ENCODE measurements around the gene TIGD3. TPM values are rescaled to one million over a fixed set of nuclear protein-coding genes. Genes with fewer than 3 reads are reported as not detected.

TIGD3 gene
- total and polyA plus RNA-seq, 9 of the 15 experiments (the other 6 are each of a cell fraction or from before 2014, with no cell fraction given) = 0.06 to 1.3 (median 0.56) TPM

DNA sequence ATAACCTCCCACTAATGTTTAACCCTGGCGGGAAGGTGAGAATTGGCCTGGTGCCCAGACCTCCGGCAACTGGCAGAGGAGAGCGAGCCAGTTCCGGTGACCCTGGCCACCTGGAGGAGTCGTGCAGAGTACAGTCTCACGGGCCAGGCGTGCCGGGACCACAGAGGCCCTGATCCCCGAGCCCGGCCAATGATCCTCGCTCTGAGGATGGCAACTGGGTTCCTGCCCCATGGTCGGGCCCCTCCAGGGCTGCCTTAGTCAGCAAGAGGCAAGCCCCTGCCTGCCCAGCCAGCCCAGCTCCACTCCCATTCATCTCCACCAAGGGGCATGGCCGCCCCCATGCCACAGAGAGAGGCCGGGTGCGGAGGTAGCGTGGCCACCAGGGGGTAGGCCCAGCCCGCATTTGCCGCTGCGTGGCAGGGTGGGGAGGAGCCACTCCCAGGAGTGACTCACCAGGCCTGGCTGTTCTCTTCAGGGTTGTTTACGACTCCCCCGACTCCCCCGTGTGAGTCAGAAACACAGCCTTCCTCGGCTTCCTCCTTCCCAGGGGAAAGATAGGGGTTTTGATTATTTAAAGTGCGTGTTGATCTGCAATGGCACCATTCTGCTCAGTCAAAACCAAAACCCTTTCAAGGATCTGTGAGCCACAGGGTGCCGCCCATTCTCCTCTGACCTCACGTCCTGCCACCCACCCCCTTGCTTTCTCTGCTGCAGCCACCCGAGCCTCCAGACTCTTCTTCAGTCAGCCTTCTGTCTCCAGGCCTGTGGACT is 27.7 kb downstream of the TIGD3 start, which contains the start of gene SLC25A45 (continued):
- TF ChIP-seq CHD7 (IDR thresholded peaks at IDR 0.05; ENCODE audit: low read depth, low read length) (no peak), PRDM10 (IDR thresholded peaks at IDR 0.05; ENCODE audit: partially characterized antibody) (peak; percentile 43), ELK3 (CRISPR knock-in tag; IDR thresholded peaks at IDR 0.05) (no peak), RBM25 (IDR thresholded peaks at IDR 0.05; ENCODE audit: low read depth, low read length, severe bottlenecking) (no peak), PHB2 (IDR thresholded peaks at IDR 0.05; ENCODE audit: low read depth) (no peak), HCFC1 (IDR thresholded peaks at IDR 0.05; ENCODE audit: low read depth, low read length) (peak; percentile 53), BRD9 (IDR thresholded peaks at IDR 0.05; ENCODE audit: low read depth, partially characterized antibody) (peak; percentile 96), ZNF184 (CRISPR knock-in tag; IDR thresholded peaks at IDR 0.05) (no peak), ZNF212 (CRISPR knock-in tag; IDR thresholded peaks at IDR 0.05) (peak; percentile 71; the same call in 1 of the 2 replicates)
- TF ChIP-seq, protein P1, sequence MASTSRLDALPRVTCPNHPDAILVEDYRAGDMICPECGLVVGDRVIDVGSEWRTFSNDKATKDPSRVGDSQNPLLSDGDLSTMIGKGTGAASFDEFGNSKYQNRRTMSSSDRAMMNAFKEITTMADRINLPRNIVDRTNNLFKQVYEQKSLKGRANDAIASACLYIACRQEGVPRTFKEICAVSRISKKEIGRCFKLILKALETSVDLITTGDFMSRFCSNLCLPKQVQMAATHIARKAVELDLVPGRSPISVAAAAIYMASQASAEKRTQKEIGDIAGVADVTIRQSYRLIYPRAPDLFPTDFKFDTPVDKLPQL (IDR thresholded peaks at IDR 0.05; ENCODE audit: extremely low read depth, insufficient read length) = no peak
